ENCODE data around the gene CAST.

CAST gene

GRCh38 chr5:96651948-96652753, 10.0 kb upstream of the CAST start:
- TF ChIP-seq Cebpa-rat (IDR thresholded peaks at IDR 0.05) = no peak
- no peak overlapping the region for H3K27ac ChIP-seq
- H4K20me1 ChIP-seq = no peaks in the 10 kb centered on the region
- H3K27me3 ChIP-seq = peaks cover 0 to 48% (median 0%) of the 10 kb centered on the region in 11 experiments; a peak in 5 of 22 replicates
- H3K4me3 ChIP-seq = no peak overlapping the region
- no peak overlapping the region for H3K9ac ChIP-seq
- no peak overlapping the region for H3K4me2 ChIP-seq
- no peaks in the 10 kb centered on the region for H3K36me3 ChIP-seq
- no peaks in the 10 kb centered on the region for H3K9me3 ChIP-seq (replicated peaks in 1 of 11)
- peaks cover 0 to 43% (median 10%) of the 10 kb centered on the region in 10 experiments; a peak in 13 of 20 replicates for H3K4me1 ChIP-seq

GRCh38 chr5:96652769-96653454, 9.3 kb upstream of the CAST start:
- Histone ChIP-seq H3K4me3 (no peak overlapping the region), H3K36me3 (no peaks in the 10 kb centered on the region), H3K27ac (no peak overlapping the region), H3K27me3 (peaks cover 0 to 48% (median 0%) of the 10 kb centered on the region in 11 experiments; a peak in 5 of 22 replicates), H3K4me2 (no peak overlapping the region), H3K9me3 (replicated peaks in 1 of 11) (no peaks in the 10 kb centered on the region), H3K4me1 (peaks cover 0 to 46% (median 18%) of the 10 kb centered on the region in 10 experiments; a peak in 13 of 20 replicates), H4K20me1 (no peaks in the 10 kb centered on the region), H3K9ac (no peak overlapping the region)
- no peak for TF ChIP-seq Cebpa-rat (IDR thresholded peaks at IDR 0.05)

- H3K4me3 ChIP-seq = no peak overlapping the region
- peaks cover 0 to 59% (median 0%) of the 10 kb centered on the region in 11 experiments; a peak in 5 of 22 replicates for H3K27me3 ChIP-seq
- no peaks in the 10 kb centered on the region for H3K9me3 ChIP-seq (replicated peaks in 1 of 11)
- H3K4me1 ChIP-seq = peaks cover 0 to 40% (median 18%) of the 10 kb centered on the region in 10 experiments; a peak in 13 of 20 replicates
- no peaks in the 10 kb centered on the region for H4K20me1 ChIP-seq
- no peak overlapping the region for H3K27ac ChIP-seq
- H3K36me3 ChIP-seq = no peaks in the 10 kb centered on the region
- H3K4me2 ChIP-seq = no peak overlapping the region
- TF ChIP-seq Cebpa-rat (IDR thresholded peaks at IDR 0.05) = no peak
- H3K9ac ChIP-seq = no peak overlapping the region
Measured at GRCh38 chr5:96654209-96654608, 8.0 kb upstream of the CAST start.

- no peak for TF ChIP-seq Cebpa-rat (IDR thresholded peaks at IDR 0.05)
- Histone ChIP-seq H3K9ac (no peak overlapping the region), H3K4me3 (no peak overlapping the region), H4K20me1 (no peaks in the 10 kb centered on the region), H3K9me3 (replicated peaks in 1 of 11) (no peaks in the 10 kb centered on the region), H3K27ac (no peak overlapping the region), H3K4me1 (peaks cover 3 to 42% (median 21%) of the 10 kb centered on the region in 10 experiments), H3K27me3 (peaks cover 0 to 67% (median 0%) of the 10 kb centered on the region in 11 experiments; a peak in 5 of 22 replicates), H3K36me3 (no peaks in the 10 kb centered on the region), H3K4me2 (peak overlapping the region in 4 of 11 experiments; percentile 8 to 90 (median 76); a peak in 7 of 22 replicates)
Measured at GRCh38 chr5:96655085-96655484, 7.1 kb upstream of the CAST start.

- H3K27ac ChIP-seq = no peak overlapping the region
- H3K9ac ChIP-seq = no peak overlapping the region
- no peaks in the 10 kb centered on the region for H3K9me3 ChIP-seq (replicated peaks in 1 of 11)
- H3K36me3 ChIP-seq = no peaks in the 10 kb centered on the region
- peaks cover 0 to 71% (median 0%) of the 10 kb centered on the region in 11 experiments; a peak in 5 of 22 replicates for H3K27me3 ChIP-seq
- H4K20me1 ChIP-seq = no peaks in the 10 kb centered on the region
- peaks cover 7 to 43% (median 25%) of the 10 kb centered on the region in 10 experiments for H3K4me1 ChIP-seq
- TF ChIP-seq Cebpa-rat (IDR thresholded peaks at IDR 0.05) = no peak
- H3K4me2 ChIP-seq = peak overlapping the region in 4 of 11 experiments; percentile 8 to 90 (median 76); a peak in 7 of 22 replicates
- no peak overlapping the region for H3K4me3 ChIP-seq
Measured at GRCh38 chr5:96655506-96655905, 6.7 kb upstream of the CAST start.

GRCh38 chr5:96657068-96657467, 5.1 kb upstream of the CAST start:
- Histone ChIP-seq H3K36me3 (no peaks in the 10 kb centered on the region), H3K9ac (peak overlapping the region in 1 of 11 experiments; percentile 18; a peak in 1 of 22 replicates), H3K9me3 (replicated peaks in 1 of 11) (no peaks in the 10 kb centered on the region), H3K27me3 (peaks cover 0 to 59% (median 0%) of the 10 kb centered on the region in 11 experiments; a peak in 5 of 22 replicates), H3K4me3 (0 out of 20 replicates have a peak overlapping the region, but pooled peaks of 1 of the 10 experiments have one; percentile 5), H4K20me1 (no peaks in the 10 kb centered on the region), H3K4me1 (peaks cover 13 to 50% (median 31%) of the 10 kb centered on the region in 10 experiments), H3K27ac (peak overlapping the region in 4 of 11 experiments; percentile 24 to 52 (median 48); a peak in 7 of 22 replicates), H3K4me2 (peak overlapping the region in 8 of 11 experiments; percentile 10 to 90 (median 65); a peak in 15 of 22 replicates)
- TF ChIP-seq Cebpa-rat (IDR thresholded peaks at IDR 0.05) = peak in 2 of 11 experiments; percentile 21 to 49; a peak in 1 of 22 replicates

GRCh38 chr5:96658272-96658671, 3.9 kb upstream of the CAST start:
- TF ChIP-seq Cebpa-rat (IDR thresholded peaks at IDR 0.05) = no peak
- H3K9ac ChIP-seq = no peak overlapping the region
- H3K27me3 ChIP-seq = peaks cover 0 to 49% (median 0%) of the 10 kb centered on the region in 11 experiments; a peak in 5 of 22 replicates
- no peaks in the 10 kb centered on the region for H3K9me3 ChIP-seq (replicated peaks in 1 of 11)
- H3K36me3 ChIP-seq = no peaks in the 10 kb centered on the region
- peak overlapping the region in 2 of 11 experiments; percentile 84 to 90; a peak in 3 of 22 replicates for H3K4me2 ChIP-seq
- no peak overlapping the region for H3K4me3 ChIP-seq
- no peak overlapping the region for H3K27ac ChIP-seq
- peaks cover 15 to 52% (median 34%) of the 10 kb centered on the region in 10 experiments for H3K4me1 ChIP-seq
- peaks cover 1 to 5% (median 3%) of the 10 kb centered on the region in 11 experiments; a peak in 15 of 22 replicates for H4K20me1 ChIP-seq

- Histone ChIP-seq H3K9ac (no peak overlapping the region), H4K20me1 (peaks cover 6 to 14% (median 11%) of the 10 kb centered on the region in 11 experiments; a peak in 15 of 22 replicates), H3K4me2 (peak overlapping the region in 1 of 11 experiments; percentile 98; a peak in 1 of 22 replicates), H3K27ac (no peak overlapping the region), H3K4me1 (peaks cover 21 to 58% (median 40%) of the 10 kb centered on the region in 10 experiments), H3K36me3 (no peaks in the 10 kb centered on the region), H3K4me3 (no peak overlapping the region), H3K27me3 (peaks cover 0 to 47% (median 0%) of the 10 kb centered on the region in 11 experiments; a peak in 5 of 22 replicates), H3K9me3 (replicated peaks in 1 of 11) (no peaks in the 10 kb centered on the region)
- TF ChIP-seq Cebpa-rat (IDR thresholded peaks at IDR 0.05) = no peak
Measured at GRCh38 chr5:96659170-96659569, 3.0 kb upstream of the CAST start.

Measured in BLaER1 treated with 17β-estradiol and CSF1 and Interleukin-3, amounts not matched to agents 10 nM and 100 nM (cell line).